A673 (cell line): Measurements from ENCODE around the gene TMEM258. TPM values are rescaled to one million over a fixed set of nuclear protein-coding genes. Genes with fewer than 3 reads are reported as not detected.

Source experiments
- Bru-seq: library from RNA; stranded (reverse); fragments of 400-500 nt; gene quantifications from one replicate; lab custom pipeline; 2021; lab: Mats Ljungman, UMichigan
- BruChase-seq, 2 experiments: library from RNA; stranded (reverse); fragments of 400-500 nt; gene quantifications; one replicate each; lab custom pipeline; 2021; lab: Mats Ljungman, UMichigan
- BruUV-seq: library from RNA; stranded (reverse); fragments of 400-500 nt; replicated peaks from 2 replicates; lab custom pipeline; 2021; lab: Mats Ljungman, UMichigan
- CTCF ChIA-PET: fragments of 300-600 bp; sonication (Branson Sonifier 250); formaldehyde crosslinking; loops from one replicate; lab custom pipeline; 2022; ENCODE audit warnings: antibody characterized with exemption; lab: Charles Lee
- POLR2A ChIA-PET: fragments of 300-600 bp; sonication (Branson Sonifier 250); formaldehyde crosslinking; loops from one replicate; lab custom pipeline; 2022; ENCODE audit warnings: antibody characterized with exemption; ENCODE audit not compliant: low non-redundant PET; lab: Charles Lee
- DNase-seq: peaks from one replicate; pipeline ENCODE4 v3.0.0-alpha.2; 2015; ENCODE audit warnings: low spot score
- H3K27ac ChIP-seq: fragments of 200-600 bp; sonication (generic); 2 replicates; pipeline ENCODE4 v1.5.1; 2016; ENCODE audit warnings: mixed run types, low read depth, mild to moderate bottlenecking, mixed read lengths, antibody characterized with exemption, low read length; ENCODE audit not compliant: poor library complexity, severe bottlenecking
- H3K27me3 ChIP-seq: fragments of 200-600 bp; sonication (generic); replicated peaks from 2 replicates; pipeline ENCODE4 v1.6.1; 2017; ENCODE audit warnings: mixed run types, low read depth, mild to moderate bottlenecking, mixed read lengths, antibody characterized with exemption, low read length; ENCODE audit not compliant: insufficient read depth, poor library complexity
- H3K36me3 ChIP-seq: fragments of 200-600 bp; sonication (generic); 2 replicates; pipeline ENCODE4 v1.6.1; 2016; ENCODE audit warnings: mixed run types, mild to moderate bottlenecking, mixed read lengths, antibody characterized with exemption, low read length; ENCODE audit not compliant: insufficient read depth, poor library complexity, severe bottlenecking
- H3K4me1 ChIP-seq: fragments of 200-600 bp; sonication (generic); 2 replicates; pipeline ENCODE4 v1.6.1; 2017; ENCODE audit warnings: mixed run types, mild to moderate bottlenecking, mixed read lengths, antibody characterized with exemption, low read length; ENCODE audit not compliant: insufficient read depth, poor library complexity, severe bottlenecking
- H3K4me3 ChIP-seq: fragments of 200-600 bp; sonication (generic); 2 replicates; pipeline ENCODE4 v1.5.1; 2016; ENCODE audit warnings: low read depth, mixed run types, mild to moderate bottlenecking, mixed read lengths, low read length; ENCODE audit not compliant: poor library complexity, severe bottlenecking
- H3K9me3 ChIP-seq: fragments of 200-600 bp; sonication (generic); 2 replicates; pipeline ENCODE4 v1.6.1; 2016; ENCODE audit warnings: mixed run types, low read depth, mild to moderate bottlenecking, mixed read lengths, antibody characterized with exemption, low read length; ENCODE audit not compliant: poor library complexity, severe bottlenecking
- CTCF ChIP-seq: fragments of 300-800, 200-600 bp; sonication (generic); conservative IDR thresholded peaks from 2 replicates; pipeline ENCODE4 v1.5.1; 2017; ENCODE audit warnings: low read depth, mild to moderate bottlenecking, antibody characterized with exemption, low read length, moderate library complexity, mixed read lengths
- EZH2 ChIP-seq: fragments of 200-600 bp; sonication (generic); IDR thresholded peaks from 2 replicates; pipeline ENCODE4 v1.6.1; 2017; ENCODE audit warnings: borderline replicate concordance, low read depth, mild to moderate bottlenecking, mixed read lengths, antibody characterized with exemption, low read length; ENCODE audit not compliant: poor library complexity, severe bottlenecking
- intact Hi-C: fragments of 100-400 bp; cut with micrococcal nuclease; formaldehyde crosslinking; loops from one replicate; pipeline ENCODE4 v1.10.0; 2022; ENCODE audit not compliant: unreplicated experiment
- long read RNA-seq: library from polyadenylated mRNA; stranded (forward); transcript quantifications from one replicate; pipeline ENCODE4 v2.0.0, GENCODE V29; 2022
- total RNA-seq: library from RNA; stranded (reverse); gene quantifications from 2 replicates; pipeline ENCODE4 v1.2.3, GENCODE V29; 2021

Gene TMEM258
- 138 and 139 TPM in 2 replicates for total RNA-seq
- Bru-seq, nascent RNA = percentile 86 among the genes with signal in this experiment
- BruChase-seq, experiment 1, labeled RNA remaining after a 2-hour chase = percentile 68 among the genes with signal in this experiment
- percentile 75 among the genes with signal in this experiment for BruChase-seq, experiment 2, labeled RNA remaining after a 6-hour chase
- long read RNA-seq, transcript TMEM258-204 (4 exons, 575 nt) = major isoform, 223 of 275 reads
- long read RNA-seq, transcript TMEM258-208 (4 exons, 579 nt) = minor isoform, 8 of 275 reads
- long read RNA-seq, partial matches to known transcripts = 26 of 275 reads
- long read RNA-seq, other reads (novel, unspliced or antisense) = 10 of 275 reads

GRCh38 chr11:61792310-61793082, at the start of gene TMEM258, which contains the start of gene FEN1:
Gene TMEM258 (minus strand): TSS chr11:61792599. CDS start chr11:61792558, 41 bp downstream.
Gene FEN1 (plus strand): TSS chr11:61792911. CDS start chr11:61795362, 2,451 bp downstream.
- H3K27ac ChIP-seq = peak within 1 kb of the TSS; percentile 100
- intact Hi-C loops = no loop called here
- POLR2A ChIA-PET = no interaction called here
- peaks cover 16% of the 10 kb centered on the region for H3K4me1 ChIP-seq
- DNase-seq = peak; percentile 98
- no peak for TF ChIP-seq EZH2
- no peak for TF ChIP-seq CTCF
- H3K4me3 ChIP-seq = peak within 1 kb of the TSS; percentile 100
- H3K36me3 ChIP-seq = peaks cover 62% of the 10 kb centered on the region
- no TSS peak for BruUV-seq
- no peaks in the 10 kb centered on the region for H3K9me3 ChIP-seq
- CTCF ChIA-PET = interaction anchor here (0.6 to 1.2 kb wide), 4 partner anchors 24 to 888 kb away, joined by 3 to 4 read pairs (median 4); partner anchors contain the start of gene FADS1
- H3K27me3 ChIP-seq = no peaks in the 10 kb centered on the region

DNA sequence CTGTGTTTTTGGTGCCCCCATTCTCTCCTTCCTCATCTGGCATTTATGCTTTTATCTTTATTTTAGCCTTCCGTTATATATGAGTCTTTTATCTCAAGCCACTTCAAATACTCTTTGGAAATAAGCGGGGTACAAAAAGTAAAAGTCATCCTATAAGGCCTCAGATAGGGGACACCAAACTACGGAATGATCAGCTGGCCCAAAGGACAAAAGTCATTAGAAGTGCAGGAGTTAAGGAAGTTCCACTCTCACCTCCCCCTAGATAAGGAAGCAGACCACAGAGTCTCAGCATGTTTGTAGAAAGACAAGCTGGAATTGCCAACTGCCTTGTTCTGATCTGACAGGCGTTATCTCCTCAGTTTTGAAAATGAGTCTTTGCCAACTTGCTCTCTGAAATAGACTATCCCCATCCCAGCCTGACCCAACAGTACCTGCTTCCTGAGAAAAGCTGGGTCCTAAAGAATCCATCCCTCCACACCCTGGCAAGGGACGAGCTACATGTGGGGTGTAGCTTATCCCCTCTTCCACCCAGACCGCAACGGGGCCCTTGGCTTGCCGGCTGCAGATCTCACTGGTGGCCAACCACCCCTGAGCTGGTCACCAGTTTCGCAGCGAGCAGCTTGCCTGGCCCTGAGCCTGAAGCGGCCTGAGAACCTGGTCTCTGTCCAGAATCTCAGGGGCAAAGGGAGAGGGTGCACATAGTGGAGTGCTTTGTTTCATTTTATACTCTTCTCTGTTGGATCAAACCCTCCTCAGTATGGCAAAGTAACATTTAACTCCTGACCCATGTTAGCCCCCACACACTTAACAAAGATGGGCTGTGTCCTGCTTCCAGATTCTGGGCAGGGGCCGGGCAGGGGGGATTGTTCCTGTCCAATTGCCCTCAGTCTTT, 49.5 kb upstream of the TMEM258 start:
- no peak for TF ChIP-seq CTCF
- TSS peak; percentile 11 for BruUV-seq
- intact Hi-C loops = no loop called here
- DNase-seq = no peak
- Histone ChIP-seq H3K4me1 (peaks cover 9% of the 10 kb centered on the region), H3K9me3 (no peaks in the 10 kb centered on the region), H3K4me3 (no peak overlapping the region), H3K27me3 (no peaks in the 10 kb centered on the region), H3K27ac (peak overlapping the region; percentile 57), H3K36me3 (peaks cover 99% of the 10 kb centered on the region)
- ChIA-PET POLR2A (interaction anchor here (0.9 kb wide), 1 partner anchor 25 kb away, joined by 11 read pairs; no protein-coding TSS in a partner anchor), CTCF (interaction anchor here (0.6 kb wide), 1 partner anchor 8 kb away, joined by 4 read pairs; no protein-coding TSS in a partner anchor)

- no peaks in the 10 kb centered on the region for H3K27me3 ChIP-seq
- ChIA-PET CTCF (no interaction called here), POLR2A (no interaction called here)
- no peak for TF ChIP-seq EZH2
- TF ChIP-seq CTCF = no peak
- peaks cover 24% of the 10 kb centered on the region for H3K4me1 ChIP-seq
- H3K9me3 ChIP-seq = no peaks in the 10 kb centered on the region
- no peak for DNase-seq
- intact Hi-C loops = no loop called here
- peaks cover 99% of the 10 kb centered on the region for H3K36me3 ChIP-seq
- H3K27ac ChIP-seq = no peak overlapping the region
- no TSS peak for BruUV-seq
- H3K4me3 ChIP-seq = no peak overlapping the region
Observed at GRCh38 chr11:61840371-61840770, 48.0 kb upstream of the TMEM258 start.
